Tibial nerve (tissue), 4 donors: Measurements from ENCODE around the gene AGMO. TPM values are rescaled to one million over a fixed set of nuclear protein-coding genes. Genes with fewer than 3 reads are reported as not detected.
A peak's percentile ranks its signal among the peaks of the same experiment; 100 is the strongest.

ENCODE experiments used
- DNase-seq, 2 donors: peaks; one replicate each; pipeline ENCODE4 v3.0.0-alpha.2; 2019; ENCODE audit warnings: low spot score in 2 of 2
- H3K27ac ChIP-seq, 4 donors: fragments of 200-600 bp; sonication (generic) in 3 of 4; one replicate each; pipeline ENCODE4 v1.5.1; 2017 to 2019; ENCODE audit warnings: mild to moderate bottlenecking in 1 of 4
- H3K27me3 ChIP-seq, 2 donors: fragments of 200-600 bp; sonication (generic) in 1 of 2; one replicate each; pipeline versions ENCODE4 v1.5.1 to v1.6.0; 2017 to 2019
- H3K36me3 ChIP-seq, 3 donors: fragments of 200-600 bp; sonication (generic); one replicate each; pipeline ENCODE4 v1.5.1; 2018 to 2019
- H3K4me1 ChIP-seq, 4 donors: fragments of 200-600 bp; sonication (generic) in 3 of 4; one replicate each; pipeline ENCODE4 v1.5.1; 2017 to 2019
- H3K4me3 ChIP-seq, 4 donors: fragments of 200-600 bp; sonication (generic) in 3 of 4; one replicate each; pipeline ENCODE4 v1.5.1; 2017 to 2019; ENCODE audit warnings: mild to moderate bottlenecking in 1 of 4, moderate library complexity in 1 of 4
- H3K9me3 ChIP-seq, 4 donors: fragments of 200-600 bp; sonication (generic) in 3 of 4; one replicate each; pipeline ENCODE4 v1.5.1; 2017 to 2019
- CTCF ChIP-seq, 5 experiments: fragments of 200-600 bp in 3 of 5; fragments of 450-650 bp in 2 of 5; sonication (generic) in 3 of 5; IDR thresholded peaks; one replicate each; pipeline ENCODE4 v1.5.1; 2016 to 2019; ENCODE audit warnings: antibody characterized with exemption in 5 of 5, mild to moderate bottlenecking in 3 of 5, moderate library complexity in 2 of 5
- EP300 ChIP-seq, 2 donors: sonication (generic); formaldehyde crosslinking; IDR thresholded peaks; one replicate each; pipeline ENCODE4 v1.6.1; 2017; ENCODE audit warnings: antibody characterized with exemption in 2 of 2, mild to moderate bottlenecking in 1 of 2
- POLR2A ChIP-seq, 2 donors: fragments of 450-650 bp; IDR thresholded peaks; one replicate each; pipeline ENCODE4 v1.6.1; 2017; ENCODE audit warnings: antibody characterized with exemption in 2 of 2, mild to moderate bottlenecking in 2 of 2, moderate library complexity in 2 of 2
- WGBS, 2 donors: methylation state at CpG; one replicate each; pipeline ENCODE4 v1.1.5; 2018; 5-methylcytosine and 5-hydroxymethylcytosine counted together
- total RNA-seq, 4 donors: library from RNA; depleted of rRNA; stranded (reverse); fragments of >200 nt; gene quantifications; one replicate each; pipeline ENCODE4 v1.1.0, GENCODE V29; 2016

AGMO gene
- total RNA-seq, 4 donors from 2014 or later: 2.4 to 14.0 (median 6.5) TPM

GRCh38 chr7:15313361-15313760 lies 248.5 kb downstream of the AGMO start:
- no peak for TF ChIP-seq EP300 (IDR thresholded peaks at IDR 0.05)
- peaks cover 0 to 11% (median 0%) of the 10 kb centered on the region in 4 donors for H3K9me3 ChIP-seq
- no peak for DNase-seq
- H3K4me1 ChIP-seq: no peaks in the 10 kb centered on the region
- 86 to 88% methylated on average over 1 of the region's 1 CpG for WGBS, 2 donors
- no peak overlapping the region for H3K27ac ChIP-seq
- no peak overlapping the region for H3K4me3 ChIP-seq
- H3K27me3 ChIP-seq: no peaks in the 10 kb centered on the region
- no peaks in the 10 kb centered on the region for H3K36me3 ChIP-seq

GRCh38 chr7:15309872-15310271 lies 251.9 kb downstream of the AGMO start:
- TF ChIP-seq EP300 (IDR thresholded peaks at IDR 0.05): no peak
- TF ChIP-seq CTCF (IDR thresholded peaks at IDR 0.05): no peak
- TF ChIP-seq POLR2A (IDR thresholded peaks at IDR 0.05): no peak
- Histone ChIP-seq H3K27me3 (no peaks in the 10 kb centered on the region), H3K4me3 (no peak overlapping the region), H3K9me3 (peaks cover 0 to 11% (median 0%) of the 10 kb centered on the region in 4 donors), H3K4me1 (no peaks in the 10 kb centered on the region), H3K27ac (no peak overlapping the region), H3K36me3 (no peaks in the 10 kb centered on the region)
- WGBS, 2 donors: 73 to 77% methylated on average over 1 of the region's 1 CpG
- no peak for DNase-seq

- H3K9me3 ChIP-seq: peaks cover 0 to 11% (median 0%) of the 10 kb centered on the region in 4 donors
- DNase-seq: no peak
- H3K4me3 ChIP-seq: no peak overlapping the region
- no peaks in the 10 kb centered on the region for H3K4me1 ChIP-seq
- no peak for TF ChIP-seq CTCF (IDR thresholded peaks at IDR 0.05)
- TF ChIP-seq EP300 (IDR thresholded peaks at IDR 0.05): no peak
- TF ChIP-seq POLR2A (IDR thresholded peaks at IDR 0.05): no peak
- H3K36me3 ChIP-seq: no peaks in the 10 kb centered on the region
- no peaks in the 10 kb centered on the region for H3K27me3 ChIP-seq
- WGBS, 2 donors: 94 to 97% methylated on average over 3 of the region's 3 CpGs
- H3K27ac ChIP-seq: no peak overlapping the region
Measured at GRCh38 chr7:15308821-15309220, 253.0 kb downstream of the AGMO start.

GRCh38 chr7:15306296-15306695 lies 255.5 kb downstream of the AGMO start:
- Histone ChIP-seq H3K4me3 (no peak overlapping the region), H3K36me3 (no peaks in the 10 kb centered on the region), H3K4me1 (no peaks in the 10 kb centered on the region), H3K27ac (no peak overlapping the region), H3K27me3 (no peaks in the 10 kb centered on the region), H3K9me3 (no peaks in the 10 kb centered on the region)
- no peak for DNase-seq
- TF ChIP-seq POLR2A (IDR thresholded peaks at IDR 0.05) (no peak), CTCF (IDR thresholded peaks at IDR 0.05) (no peak), EP300 (IDR thresholded peaks at IDR 0.05) (no peak)

GRCh38 chr7:15305002-15305600 lies 256.7 kb downstream of the AGMO start:
- H3K9me3 ChIP-seq: no peaks in the 10 kb centered on the region
- peak in 1 of 2 donors; percentile 23 for TF ChIP-seq EP300 (IDR thresholded peaks at IDR 0.05)
- peak; percentile 42 to 61 (median 55) for TF ChIP-seq CTCF (IDR thresholded peaks at IDR 0.05)
- no peak for TF ChIP-seq POLR2A (IDR thresholded peaks at IDR 0.05)
- no peak overlapping the region for H3K4me3 ChIP-seq
- no peaks in the 10 kb centered on the region for H3K36me3 ChIP-seq
- H3K4me1 ChIP-seq: no peaks in the 10 kb centered on the region
- DNase-seq: peak; percentile 40 to 71
- peak overlapping the region in 2 of 4 donors; percentile 54 to 72 for H3K27ac ChIP-seq
- no peaks in the 10 kb centered on the region for H3K27me3 ChIP-seq
- 64 to 65% methylated on average over 2 of the region's 2 CpGs for WGBS, 2 donors
